Esophagus muscularis mucosa (tissue), 4 donors: ENCODE results near the gene CHRDL2. TPM values are rescaled to one million over a fixed set of nuclear protein-coding genes. Genes with fewer than 3 reads are reported as not detected.
A peak's percentile ranks its signal among the peaks of the same experiment; 100 is the strongest.

ENCODE experiments used
- DNase-seq: peaks from one replicate; pipeline ENCODE4 v3.0.0-alpha.2; 2017; ENCODE audit errors: extremely low spot score
- H3K27ac ChIP-seq, 4 donors: fragments of 200-600 bp; sonication (generic); replicated peaks in 1 of 4; 1 replicate in 3 of 4; 2 replicates in 1 of 4; pipeline ENCODE4 v1.5.1; 2016 to 2019; ENCODE audit warnings: mild to moderate bottlenecking in 1 of 4
- H3K27me3 ChIP-seq, 4 donors: fragments of 200-600 bp; sonication (generic); one replicate each; pipeline versions ENCODE4 v1.5.1 to v1.6.0; 2016 to 2019
- H3K36me3 ChIP-seq, 4 donors: fragments of 200-600 bp; sonication (generic); one replicate each; pipeline ENCODE4 v1.5.1; 2016 to 2019
- H3K4me1 ChIP-seq, 4 donors: fragments of 200-600 bp; sonication (generic); one replicate each; pipeline ENCODE4 v1.5.1; 2016 to 2019
- H3K4me3 ChIP-seq, 4 donors: fragments of 200-600 bp; sonication (generic); 1 replicate in 2 of 4; 2 replicates in 2 of 4; pipeline ENCODE4 v1.5.1; 2016 to 2019; ENCODE audit warnings: mild to moderate bottlenecking in 4 of 4, moderate library complexity in 1 of 4
- H3K9me3 ChIP-seq, 4 donors: fragments of 200-600 bp; sonication (generic); 1 replicate in 3 of 4; 2 replicates in 1 of 4; pipeline ENCODE4 v1.5.1; 2016 to 2019
- EP300 ChIP-seq: sonication (generic); formaldehyde crosslinking; IDR thresholded peaks from one replicate; pipeline ENCODE4 v1.6.1; 2017; ENCODE audit warnings: antibody characterized with exemption
- POLR2A ChIP-seq: fragments of 450-650 bp; IDR thresholded peaks from one replicate; pipeline ENCODE4 v1.6.1; 2017; ENCODE audit warnings: antibody characterized with exemption, moderate library complexity, mild to moderate bottlenecking, low read depth
- POLR2AphosphoS5 ChIP-seq, 2 donors: sonication (generic); formaldehyde crosslinking; IDR thresholded peaks; one replicate each; pipeline ENCODE4 v1.6.1; 2017; ENCODE audit warnings: antibody characterized with exemption in 2 of 2
- WGBS: methylation state at CpG from one replicate; pipeline ENCODE4 v1.1.5; 2018; 5-methylcytosine and 5-hydroxymethylcytosine counted together
- intact Hi-C: fragments of 100-400 bp; cut with DNase I; formaldehyde crosslinking; loops from one replicate; pipeline ENCODE4 v1.15.1; 2023
- total RNA-seq, 4 donors: library from RNA; depleted of rRNA; stranded (reverse); fragments of >200 nt; gene quantifications; one replicate each; pipeline versions ENCODE4 v1.1.0 to v1.2.1, GENCODE V29; 2016
- TF ChIP-seq, protein P1 (sequence below), 3 experiments: fragments of 200-600 bp in 2 of 3; fragments of 450-650 bp in 1 of 3; sonication (generic) in 2 of 3; IDR thresholded peaks; one replicate each; pipeline ENCODE4 v1.5.1; 2017 to 2019; ENCODE audit warnings: antibody characterized with exemption in 3 of 3, mild to moderate bottlenecking in 2 of 3, moderate library complexity in 1 of 3

The CHRDL2 gene
- total RNA-seq, 4 donors from 2014 or later = 0.40 to 0.50 TPM; not detected in 2

DNA sequence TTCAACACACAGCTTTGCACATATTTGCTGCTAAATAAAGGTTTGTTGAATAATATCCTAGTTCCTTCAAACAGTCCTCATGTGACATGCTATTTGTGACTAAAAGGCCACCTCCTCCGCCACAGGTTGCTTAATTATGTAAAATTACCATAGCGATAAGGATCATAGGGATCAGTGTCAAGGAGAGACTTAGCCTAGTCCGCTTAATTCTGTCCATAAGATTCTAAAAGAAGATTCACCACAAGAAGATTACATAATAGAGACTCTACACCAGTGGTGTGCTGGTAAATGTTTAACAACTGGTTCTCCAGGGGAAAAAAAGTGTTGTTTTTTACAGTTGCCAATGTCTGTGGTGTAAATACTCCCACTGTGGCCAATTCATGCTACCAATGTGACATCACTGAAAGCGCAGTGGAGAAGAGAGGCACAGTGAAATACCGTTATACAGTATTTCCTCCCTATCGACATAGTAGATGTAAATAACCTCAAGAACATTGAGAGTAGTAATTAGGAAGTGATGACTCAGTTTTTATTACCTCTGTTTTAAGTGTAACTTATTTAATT is 4.2 kb upstream of the CHRDL2 start:
- Histone ChIP-seq H3K36me3 (no peaks in the 10 kb centered on the region), H3K27ac (no peak overlapping the region), H3K4me1 (peaks cover 11 to 25% (median 20%) of the 10 kb centered on the region in 4 donors), H3K27me3 (peaks cover 0 to 40% (median 7%) of the 10 kb centered on the region in 4 donors), H3K9me3 (no peaks in the 10 kb centered on the region), H3K4me3 (no peak overlapping the region)
- TF ChIP-seq, protein P1, sequence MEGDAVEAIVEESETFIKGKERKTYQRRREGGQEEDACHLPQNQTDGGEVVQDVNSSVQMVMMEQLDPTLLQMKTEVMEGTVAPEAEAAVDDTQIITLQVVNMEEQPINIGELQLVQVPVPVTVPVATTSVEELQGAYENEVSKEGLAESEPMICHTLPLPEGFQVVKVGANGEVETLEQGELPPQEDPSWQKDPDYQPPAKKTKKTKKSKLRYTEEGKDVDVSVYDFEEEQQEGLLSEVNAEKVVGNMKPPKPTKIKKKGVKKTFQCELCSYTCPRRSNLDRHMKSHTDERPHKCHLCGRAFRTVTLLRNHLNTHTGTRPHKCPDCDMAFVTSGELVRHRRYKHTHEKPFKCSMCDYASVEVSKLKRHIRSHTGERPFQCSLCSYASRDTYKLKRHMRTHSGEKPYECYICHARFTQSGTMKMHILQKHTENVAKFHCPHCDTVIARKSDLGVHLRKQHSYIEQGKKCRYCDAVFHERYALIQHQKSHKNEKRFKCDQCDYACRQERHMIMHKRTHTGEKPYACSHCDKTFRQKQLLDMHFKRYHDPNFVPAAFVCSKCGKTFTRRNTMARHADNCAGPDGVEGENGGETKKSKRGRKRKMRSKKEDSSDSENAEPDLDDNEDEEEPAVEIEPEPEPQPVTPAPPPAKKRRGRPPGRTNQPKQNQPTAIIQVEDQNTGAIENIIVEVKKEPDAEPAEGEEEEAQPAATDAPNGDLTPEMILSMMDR (IDR thresholded peaks at IDR 0.05) = no peak
- TF ChIP-seq POLR2AphosphoS5 (IDR thresholded peaks at IDR 0.05) = no peak
- no peak for TF ChIP-seq EP300
- TF ChIP-seq POLR2A = no peak
- intact Hi-C loops = loop anchor here (5.0 to 10.0 kb wide), 2 partner anchors 241 to 283 kb away; partner anchors contain the start of gene LIPT2
- DNase-seq = no peak
- 91% methylated on average over 6 of the region's 6 CpGs for WGBS

DNA sequence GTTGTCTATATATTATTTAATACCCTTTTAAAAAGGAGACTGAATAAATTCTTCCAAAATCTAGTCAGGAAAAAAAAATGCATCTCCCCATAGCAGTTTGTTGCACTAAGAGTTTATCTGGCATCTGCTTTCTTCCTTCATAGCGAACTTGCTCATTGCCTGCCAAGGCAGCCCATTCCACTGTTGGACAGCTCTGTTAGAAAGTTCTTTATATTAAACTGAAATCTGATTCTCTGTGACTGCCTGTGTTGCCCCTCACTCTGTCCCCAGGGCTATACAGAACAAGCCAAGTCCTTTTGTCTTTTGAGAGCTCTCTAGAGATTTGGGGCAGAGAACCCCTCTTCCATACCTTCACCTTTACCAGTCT is 3.3 kb upstream of the CHRDL2 start:
- WGBS = 29% methylated on average over 1 of the region's 1 CpG
- H3K27me3 ChIP-seq = peaks cover 0 to 43% (median 7%) of the 10 kb centered on the region in 4 donors
- peaks cover 11 to 20% (median 18%) of the 10 kb centered on the region in 4 donors for H3K4me1 ChIP-seq
- no peak for TF ChIP-seq POLR2AphosphoS5 (IDR thresholded peaks at IDR 0.05)
- TF ChIP-seq POLR2A = no peak
- TF ChIP-seq, protein P1 (IDR thresholded peaks at IDR 0.05) = no peak
- TF ChIP-seq EP300 = no peak
- no peaks in the 10 kb centered on the region for H3K9me3 ChIP-seq
- no peaks in the 10 kb centered on the region for H3K36me3 ChIP-seq
- intact Hi-C loops = loop anchor here (10.0 kb wide), 1 partner anchor 240 kb away; the partner anchor contains the start of gene LIPT2
- DNase-seq = no peak
- no peak overlapping the region for H3K4me3 ChIP-seq
- H3K27ac ChIP-seq = no peak overlapping the region

DNA sequence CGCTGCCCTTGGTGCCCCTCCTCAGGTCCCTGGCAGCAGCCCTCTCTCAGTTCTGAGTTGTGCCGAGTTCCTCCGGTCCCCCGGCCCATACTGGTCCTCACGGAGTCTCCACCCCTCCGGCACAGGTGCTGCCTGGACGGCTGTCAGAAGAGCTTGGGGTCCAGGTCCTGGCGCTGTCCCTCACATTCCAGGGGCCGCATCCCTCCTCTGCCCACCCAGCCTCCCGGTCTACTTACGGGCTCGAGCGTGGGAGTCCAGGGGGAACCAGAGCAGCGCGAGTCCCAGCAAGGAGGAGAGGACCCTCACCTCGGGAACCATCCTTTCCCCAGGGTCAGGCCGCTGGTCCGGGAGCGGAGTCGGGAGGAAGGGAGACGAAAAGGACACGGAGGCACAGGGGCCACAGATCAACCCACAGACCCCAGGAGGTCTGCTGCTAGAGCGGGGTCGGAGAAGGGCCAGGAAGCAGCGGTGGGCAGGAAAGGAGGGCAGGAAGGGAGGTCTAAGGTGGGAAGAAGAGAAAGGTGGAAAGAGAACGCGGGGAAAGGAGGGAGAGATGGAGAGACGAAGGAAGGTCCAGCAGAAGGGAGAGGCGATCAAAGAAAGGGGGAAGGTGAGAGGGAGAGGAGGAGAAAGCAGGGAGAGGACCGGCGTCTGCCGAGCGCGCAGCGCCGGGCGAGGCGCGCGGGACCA is 510 bp downstream of the CHRDL2 start:
- Histone ChIP-seq H3K4me3 (peak overlapping the region; percentile 46 to 54 (median 50)), H3K9me3 (no peaks in the 10 kb centered on the region), H3K27me3 (peaks cover 0 to 43% (median 7%) of the 10 kb centered on the region in 4 donors), H3K36me3 (no peaks in the 10 kb centered on the region), H3K4me1 (peaks cover 18 to 31% (median 28%) of the 10 kb centered on the region in 4 donors), H3K27ac (no peak overlapping the region)
- intact Hi-C loops = loop anchor here (10.0 kb wide), 1 partner anchor 236 kb away; the partner anchor contains the start of gene LIPT2
- no peak for TF ChIP-seq POLR2AphosphoS5 (IDR thresholded peaks at IDR 0.05)
- TF ChIP-seq POLR2A = no peak
- no peak for DNase-seq
- WGBS = 11% methylated on average over 38 of the region's 40 CpGs

DNA sequence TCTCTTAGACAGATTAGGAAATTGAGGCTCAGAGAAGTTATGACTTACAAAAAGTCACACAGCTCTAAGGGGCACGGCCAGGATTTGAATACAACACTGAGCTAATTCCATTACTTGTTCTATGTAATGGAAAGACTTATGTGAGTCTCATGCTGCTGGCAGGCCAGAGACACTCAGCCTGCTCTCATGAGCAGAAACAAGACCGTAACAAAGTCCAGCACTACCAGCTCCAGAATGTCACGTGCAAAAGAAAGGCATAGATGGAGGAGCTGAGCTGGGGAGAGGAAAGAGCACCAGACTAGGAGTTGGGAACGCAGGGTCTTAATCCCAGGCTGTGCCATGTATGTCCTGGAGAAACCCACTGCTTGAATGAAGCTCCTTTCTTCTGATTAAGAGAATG is 1.8 kb downstream of the CHRDL2 start:
- 71% methylated on average over 4 of the region's 4 CpGs for WGBS
- no peaks in the 10 kb centered on the region for H3K36me3 ChIP-seq
- no peaks in the 10 kb centered on the region for H3K9me3 ChIP-seq
- TF ChIP-seq POLR2A (no peak), EP300 (no peak), POLR2AphosphoS5 (IDR thresholded peaks at IDR 0.05) (no peak)
- TF ChIP-seq, protein P1 (IDR thresholded peaks at IDR 0.05) = no peak
- DNase-seq = no peak
- H3K4me3 ChIP-seq = no peak overlapping the region
- H3K27me3 ChIP-seq = peaks cover 0 to 40% (median 7%) of the 10 kb centered on the region in 4 donors
- peaks cover 22 to 44% (median 38%) of the 10 kb centered on the region in 4 donors for H3K4me1 ChIP-seq
- no peak overlapping the region for H3K27ac ChIP-seq
- intact Hi-C loops = loop anchor here (5.0 kb wide), 1 partner anchor 117 kb away; no protein-coding TSS in a partner anchor

GRCh38 chr11:74726547-74727182 is 4.6 kb downstream of the CHRDL2 start:
- WGBS = 30% methylated on average over 5 of the region's 13 CpGs

More at GRCh38 chr11:74726547-74727182, 4.6 kb downstream of the CHRDL2 start:
- Histone ChIP-seq H3K36me3 (no peaks in the 10 kb centered on the region), H3K9me3 (no peaks in the 10 kb centered on the region), H3K27me3 (peaks cover 0 to 13% (median 1%) of the 10 kb centered on the region in 4 donors), H3K4me3 (no peak overlapping the region), H3K4me1 (peaks cover 19 to 40% (median 35%) of the 10 kb centered on the region in 4 donors), H3K27ac (peak overlapping the region; percentile 54 to 73 (median 70))
- TF ChIP-seq EP300 (no peak), POLR2A (no peak), POLR2AphosphoS5 (IDR thresholded peaks at IDR 0.05) (peak; percentile 45 to 79)
- TF ChIP-seq, protein P1 (IDR thresholded peaks at IDR 0.05) = peak; percentile 95 to 99 (median 95)
- DNase-seq = no peak
- intact Hi-C loops = loop anchor here (2.0 to 5.0 kb wide), 2 partner anchors 24 to 114 kb away; no protein-coding TSS in a partner anchor
